Stimulated activated CD4-positive, alpha-beta T cell treated with anti-CD3 and anti-CD28 coated beads, Interleukin-4, amount 100 ng/mL, for 1 hour (primary cell): Measurements from ENCODE around the gene MBLAC1.
A peak's percentile ranks its signal among the peaks of the same experiment; 100 is the strongest.

Experiments
- DNase-seq: peaks from one replicate; pipeline ENCODE4 v3.0.0-alpha.2; 2020

MBLAC1 gene

GRCh38 chr7:100154651-100155491, 28.1 kb downstream of the MBLAC1 start:
- no peak for DNase-seq

GRCh38 chr7:100155553-100156317, 29.0 kb downstream of the MBLAC1 start:
- no peak for DNase-seq

GRCh38 chr7:100156331-100157068, 29.7 kb downstream of the MBLAC1 start:
- DNase-seq: no peak

- DNase-seq: no peak
Observed at GRCh38 chr7:100157069-100157333, 30.2 kb downstream of the MBLAC1 start.

GRCh38 chr7:100157334-100158228, 30.8 kb downstream of the MBLAC1 start:
- no peak for DNase-seq

GRCh38 chr7:100158229-100159098, 31.7 kb downstream of the MBLAC1 start, which contains the start of gene TRAPPC14:
TRAPPC14 (minus strand) TSS chr7:100158723; CDS start chr7:100158499, 224 bp downstream.
- DNase-seq: peak; percentile 97

GRCh38 chr7:100159099-100159623, 32.4 kb downstream of the MBLAC1 start:
- DNase-seq: no peak

GRCh38 chr7:100160067-100160466, 33.3 kb downstream of the MBLAC1 start:
- no peak for DNase-seq

GRCh38 chr7:100163006-100163531, 36.3 kb downstream of the MBLAC1 start:
- DNase-seq: no peak

GRCh38 chr7:100163871-100164270, 37.1 kb downstream of the MBLAC1 start:
- no peak for DNase-seq

GRCh38 chr7:100166317-100166940, 39.7 kb downstream of the MBLAC1 start:
- DNase-seq: peak; percentile 36

GRCh38 chr7:100166970-100167911, 40.5 kb downstream of the MBLAC1 start:
- no peak for DNase-seq

- DNase-seq: no peak
Observed at GRCh38 chr7:100167912-100168323, 41.2 kb downstream of the MBLAC1 start.

- no peak for DNase-seq
Observed at GRCh38 chr7:100169147-100169850, 42.5 kb downstream of the MBLAC1 start.

GRCh38 chr7:100170101-100170897, 43.5 kb downstream of the MBLAC1 start:
- DNase-seq: no peak

- DNase-seq: no peak
Observed at GRCh38 chr7:100171087-100171681, 44.4 kb downstream of the MBLAC1 start.

GRCh38 chr7:100171840-100172239, 45.1 kb downstream of the MBLAC1 start:
- no peak for DNase-seq
